HEK293T (cell line): Measurements from ENCODE around the gene ALG9.

Experiments
- ARNT ChIP-seq: fragments of 450-650 bp; IDR thresholded peaks from 2 replicates; pipeline ENCODE4 v1.6.1; 2017; ENCODE audit warnings: mild to moderate bottlenecking
- BHLHE40 ChIP-seq: fragments of 450-650 bp; IDR thresholded peaks from 2 replicates; pipeline ENCODE4 v1.6.1; 2016; ENCODE audit warnings: mild to moderate bottlenecking, moderate library complexity, borderline replicate concordance
- FOXA1 ChIP-seq: fragments of 450-650 bp; IDR thresholded peaks from 2 replicates; pipeline ENCODE4 v1.6.1; 2016; ENCODE audit warnings: mild to moderate bottlenecking
- FOXM1 ChIP-seq: fragments of 450-650 bp; IDR thresholded peaks from 2 replicates; pipeline ENCODE4 v1.6.1; 2017; ENCODE audit warnings: mild to moderate bottlenecking, borderline replicate concordance
- SUZ12 ChIP-seq: fragments of 450-650 bp; IDR thresholded peaks from 2 replicates; pipeline ENCODE4 v1.6.1; 2016; ENCODE audit warnings: mild to moderate bottlenecking
- TARDBP ChIP-seq: fragments of 450-650 bp; IDR thresholded peaks from 2 replicates; pipeline ENCODE4 v1.6.1; 2016
- TF ChIP-seq, protein P1 (sequence below): fragments of 450-650 bp; IDR thresholded peaks from 2 replicates; pipeline ENCODE4 v1.6.1; 2016

- no peak for TF ChIP-seq TARDBP
- no peak for TF ChIP-seq ARNT
- TF ChIP-seq, protein P1, sequence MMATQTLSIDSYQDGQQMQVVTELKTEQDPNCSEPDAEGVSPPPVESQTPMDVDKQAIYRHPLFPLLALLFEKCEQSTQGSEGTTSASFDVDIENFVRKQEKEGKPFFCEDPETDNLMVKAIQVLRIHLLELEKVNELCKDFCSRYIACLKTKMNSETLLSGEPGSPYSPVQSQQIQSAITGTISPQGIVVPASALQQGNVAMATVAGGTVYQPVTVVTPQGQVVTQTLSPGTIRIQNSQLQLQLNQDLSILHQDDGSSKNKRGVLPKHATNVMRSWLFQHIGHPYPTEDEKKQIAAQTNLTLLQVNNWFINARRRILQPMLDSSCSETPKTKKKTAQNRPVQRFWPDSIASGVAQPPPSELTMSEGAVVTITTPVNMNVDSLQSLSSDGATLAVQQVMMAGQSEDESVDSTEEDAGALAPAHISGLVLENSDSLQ = no peak
- no peak for TF ChIP-seq BHLHE40
- TF ChIP-seq SUZ12 = no peak
- no peak for TF ChIP-seq FOXA1
- no peak for TF ChIP-seq FOXM1
These were observed 52.1 kb downstream of the ALG9 start for GRCh38 chr11:111819161-111819828.
